GM19463 (cell line): Measurements from ENCODE around the gene ZBP1.

Experiments
- ATAC-seq: cut with Tn5 transposase; IDR thresholded peaks from one replicate; pipeline ENCODE4 v1.9.1; 2021; ENCODE audit warnings: mild to moderate bottlenecking, moderate library complexity; ENCODE audit not compliant: unreplicated experiment

The ZBP1 gene

GRCh38 chr20:57561356-57562279 is 58.6 kb downstream of the ZBP1 start:
- no peak for ATAC-seq

- no peak for ATAC-seq
Observed at GRCh38 chr20:57560554-57561355, 59.5 kb downstream of the ZBP1 start, which contains the start of gene PCK1. Gene PCK1 (plus strand): TSS chr20:57561110. CDS start chr20:57561412, 302 bp downstream.

GRCh38 chr20:57559658-57560553 is 60.3 kb downstream of the ZBP1 start:
- ATAC-seq, result no peak

- ATAC-seq, result no peak
Observed at GRCh38 chr20:57559289-57559634, 61.0 kb downstream of the ZBP1 start.

- no peak for ATAC-seq
Observed at GRCh38 chr20:57558614-57559288, 61.5 kb downstream of the ZBP1 start.

GRCh38 chr20:57557926-57558613 is 62.2 kb downstream of the ZBP1 start:
- ATAC-seq, result no peak

GRCh38 chr20:57556980-57557274 is 63.3 kb downstream of the ZBP1 start:
- ATAC-seq, result no peak

- no peak for ATAC-seq
Observed at GRCh38 chr20:57555457-57556184, 64.6 kb downstream of the ZBP1 start.
